ENCODE results near the gene AP1G2.
A peak's percentile ranks its signal among the peaks of the same experiment; 100 is the strongest.

GRCh38 chr14:23551266-23552028 is 16.1 kb downstream of the AP1G2 start, which contains the start of gene ZFHX2:
- TF ChIP-seq CTCF (IDR thresholded peaks at IDR 0.05) (no peak), HES2 (IDR thresholded peaks at IDR 0.05) (no peak), POLR2A (IDR thresholded peaks at IDR 0.05; ENCODE audit: low read length) (peak; percentile 44), CEBPB (IDR thresholded peaks at IDR 0.05) (no peak), MYC (IDR thresholded peaks at IDR 0.05; ENCODE audit: borderline replicate concordance, low read length) (no peak), KDM1A (IDR thresholded peaks at IDR 0.05; ENCODE audit: low read depth) (no peak), REST (IDR thresholded peaks at IDR 0.05) (peak; percentile 75), KDM5A (IDR thresholded peaks at IDR 0.05) (no peak)

All from A549 (cell line).